ENCODE results near the gene SARS1.

Gene SARS1

GRCh38 chr1:109225308-109225707 lies 11.6 kb downstream of the SARS1 start:
- no peak overlapping the region for H3K27ac ChIP-seq
- peaks cover 99% of the 10 kb centered on the region for H4K20me1 ChIP-seq
- peaks cover 87% of the 10 kb centered on the region for H3K36me3 ChIP-seq
- no peaks in the 10 kb centered on the region for H3K9me3 ChIP-seq
- TF ChIP-seq Cebpa-rat (IDR thresholded peaks at IDR 0.05), result no peak
- H3K9ac ChIP-seq, result no peak overlapping the region
- H3K27me3 ChIP-seq, result no peaks in the 10 kb centered on the region
- H3K4me1 ChIP-seq, result no peaks in the 10 kb centered on the region
- H3K4me3 ChIP-seq, result no peak overlapping the region
- H3K4me2 ChIP-seq, result no peak overlapping the region

GRCh38 chr1:109225711-109226445 lies 12.2 kb downstream of the SARS1 start:
- Histone ChIP-seq H3K9ac (no peak overlapping the region), H3K36me3 (peaks cover 92% of the 10 kb centered on the region), H4K20me1 (peaks cover 98% of the 10 kb centered on the region), H3K4me2 (no peak overlapping the region), H3K9me3 (no peaks in the 10 kb centered on the region), H3K27me3 (no peaks in the 10 kb centered on the region), H3K4me3 (no peak overlapping the region), H3K4me1 (no peaks in the 10 kb centered on the region), H3K27ac (no peak overlapping the region)
- TF ChIP-seq Cebpa-rat (IDR thresholded peaks at IDR 0.05), result no peak

- H3K4me3 ChIP-seq, result no peak overlapping the region
- no peak for TF ChIP-seq Cebpa-rat (IDR thresholded peaks at IDR 0.05)
- no peaks in the 10 kb centered on the region for H3K4me1 ChIP-seq
- peaks cover 97% of the 10 kb centered on the region for H3K36me3 ChIP-seq
- peaks cover 89% of the 10 kb centered on the region for H4K20me1 ChIP-seq
- no peak overlapping the region for H3K27ac ChIP-seq
- no peaks in the 10 kb centered on the region for H3K27me3 ChIP-seq
- H3K4me2 ChIP-seq, result no peak overlapping the region
- no peak overlapping the region for H3K9ac ChIP-seq
- no peaks in the 10 kb centered on the region for H3K9me3 ChIP-seq
Measured at GRCh38 chr1:109228167-109228566, 14.4 kb downstream of the SARS1 start.

- H3K27me3 ChIP-seq, result no peaks in the 10 kb centered on the region
- H3K9ac ChIP-seq, result no peak overlapping the region
- no peak overlapping the region for H3K27ac ChIP-seq
- no peaks in the 10 kb centered on the region for H3K9me3 ChIP-seq
- peaks cover 97% of the 10 kb centered on the region for H3K36me3 ChIP-seq
- H3K4me3 ChIP-seq, result no peak overlapping the region
- no peak overlapping the region for H3K4me2 ChIP-seq
- H3K4me1 ChIP-seq, result no peaks in the 10 kb centered on the region
- no peak for TF ChIP-seq Cebpa-rat (IDR thresholded peaks at IDR 0.05)
- peaks cover 77% of the 10 kb centered on the region for H4K20me1 ChIP-seq
Measured at GRCh38 chr1:109229531-109230127, 15.9 kb downstream of the SARS1 start.

- Histone ChIP-seq H4K20me1 (peaks cover 74% of the 10 kb centered on the region), H3K27ac (no peak overlapping the region), H3K4me1 (no peaks in the 10 kb centered on the region), H3K4me2 (no peak overlapping the region), H3K36me3 (peaks cover 97% of the 10 kb centered on the region), H3K4me3 (no peak overlapping the region), H3K27me3 (no peaks in the 10 kb centered on the region), H3K9me3 (no peaks in the 10 kb centered on the region), H3K9ac (no peak overlapping the region)
- no peak for TF ChIP-seq Cebpa-rat (IDR thresholded peaks at IDR 0.05)
Measured at GRCh38 chr1:109231066-109231465, 17.3 kb downstream of the SARS1 start.

- Histone ChIP-seq H3K4me3 (no peak overlapping the region), H3K36me3 (peaks cover 100% of the 10 kb centered on the region), H3K9me3 (no peaks in the 10 kb centered on the region), H3K27me3 (no peaks in the 10 kb centered on the region), H3K4me1 (no peaks in the 10 kb centered on the region; the same call in 1 of the 2 replicates), H3K27ac (no peak overlapping the region), H3K9ac (no peak overlapping the region), H4K20me1 (peaks cover 50% of the 10 kb centered on the region), H3K4me2 (no peak overlapping the region)
- TF ChIP-seq Cebpa-rat (IDR thresholded peaks at IDR 0.05), result no peak
Measured at GRCh38 chr1:109235137-109235536, 21.4 kb downstream of the SARS1 start.

GRCh38 chr1:109237512-109237911 lies 23.8 kb downstream of the SARS1 start:
- peaks cover 40% of the 10 kb centered on the region for H4K20me1 ChIP-seq
- H3K27ac ChIP-seq, result no peak overlapping the region
- H3K4me1 ChIP-seq, result peaks cover 10% of the 10 kb centered on the region; the same call in 1 of the 2 replicates
- no peak overlapping the region for H3K4me2 ChIP-seq
- H3K36me3 ChIP-seq, result peaks cover 78% of the 10 kb centered on the region
- peaks cover 9% of the 10 kb centered on the region; the same call in 1 of the 2 replicates for H3K27me3 ChIP-seq
- H3K4me3 ChIP-seq, result no peak overlapping the region
- H3K9me3 ChIP-seq, result no peaks in the 10 kb centered on the region
- H3K9ac ChIP-seq, result no peak overlapping the region
- no peak for TF ChIP-seq Cebpa-rat (IDR thresholded peaks at IDR 0.05)

- H3K27ac ChIP-seq, result no peak overlapping the region
- H3K36me3 ChIP-seq, result peaks cover 69% of the 10 kb centered on the region
- no peaks in the 10 kb centered on the region for H3K9me3 ChIP-seq
- H3K4me2 ChIP-seq, result no peak overlapping the region
- H3K4me3 ChIP-seq, result no peak overlapping the region
- TF ChIP-seq Cebpa-rat (IDR thresholded peaks at IDR 0.05), result no peak
- H3K9ac ChIP-seq, result no peak overlapping the region
- H3K4me1 ChIP-seq, result peaks cover 10% of the 10 kb centered on the region; the same call in 1 of the 2 replicates
- H4K20me1 ChIP-seq, result peaks cover 39% of the 10 kb centered on the region
- H3K27me3 ChIP-seq, result peaks cover 9% of the 10 kb centered on the region; the same call in 1 of the 2 replicates
Measured at GRCh38 chr1:109238382-109238781, 24.7 kb downstream of the SARS1 start.

- Histone ChIP-seq H3K27ac (no peak overlapping the region), H4K20me1 (peaks cover 39% of the 10 kb centered on the region), H3K27me3 (peaks cover 9% of the 10 kb centered on the region; the same call in 1 of the 2 replicates), H3K4me3 (no peak overlapping the region), H3K4me2 (no peak overlapping the region), H3K36me3 (peaks cover 63% of the 10 kb centered on the region), H3K9me3 (no peaks in the 10 kb centered on the region), H3K4me1 (peaks cover 10% of the 10 kb centered on the region; the same call in 1 of the 2 replicates), H3K9ac (no peak overlapping the region)
- no peak for TF ChIP-seq Cebpa-rat (IDR thresholded peaks at IDR 0.05)
Measured at GRCh38 chr1:109239047-109239408, 25.3 kb downstream of the SARS1 start.

GRCh38 chr1:109239409-109240068 lies 25.8 kb downstream of the SARS1 start:
- Histone ChIP-seq H3K27ac (no peak overlapping the region), H3K36me3 (peaks cover 58% of the 10 kb centered on the region), H3K9ac (no peak overlapping the region), H3K27me3 (peaks cover 9% of the 10 kb centered on the region; the same call in 1 of the 2 replicates), H3K4me2 (no peak overlapping the region), H4K20me1 (peaks cover 37% of the 10 kb centered on the region), H3K9me3 (no peaks in the 10 kb centered on the region), H3K4me3 (no peak overlapping the region), H3K4me1 (peaks cover 10% of the 10 kb centered on the region; the same call in 1 of the 2 replicates)
- TF ChIP-seq Cebpa-rat (IDR thresholded peaks at IDR 0.05), result no peak

Measured in BLaER1 (cell line).